Spleen (tissue), 7 donors: ENCODE results near the gene ATP1A4.

Experiments
- POLR2A ChIP-seq, 3 donors: fragments of 450-650 bp; IDR thresholded peaks; one replicate each; pipeline ENCODE4 v1.5.1; 2017; ENCODE audit warnings: antibody characterized with exemption in 3 of 3, mild to moderate bottlenecking in 1 of 3
- TF ChIP-seq, protein P1 (sequence below), 11 experiments: fragments of 200-600 bp in 7 of 11; fragments of 450-650 bp in 4 of 11; sonication (generic) in 4 of 11; IDR thresholded peaks in 8 of 11; conservative IDR thresholded peaks in 3 of 11; 1 replicate in 7 of 11; 2 replicates in 4 of 11; pipeline versions ENCODE4 v1.4.0 to v1.8.0; 2016 to 2021; ENCODE audit warnings: antibody characterized with exemption in 11 of 11, inconsistent platforms in 4 of 11, mild to moderate bottlenecking in 1 of 11
- donor health status: DM: no; HTN: no; CAD: no; lungs with moderate emphysema.
- donor health status: DM: no; HTN: no; CAD: no.
- donor health status: DM: no; HTN: no; CAD: no.

DNA sequence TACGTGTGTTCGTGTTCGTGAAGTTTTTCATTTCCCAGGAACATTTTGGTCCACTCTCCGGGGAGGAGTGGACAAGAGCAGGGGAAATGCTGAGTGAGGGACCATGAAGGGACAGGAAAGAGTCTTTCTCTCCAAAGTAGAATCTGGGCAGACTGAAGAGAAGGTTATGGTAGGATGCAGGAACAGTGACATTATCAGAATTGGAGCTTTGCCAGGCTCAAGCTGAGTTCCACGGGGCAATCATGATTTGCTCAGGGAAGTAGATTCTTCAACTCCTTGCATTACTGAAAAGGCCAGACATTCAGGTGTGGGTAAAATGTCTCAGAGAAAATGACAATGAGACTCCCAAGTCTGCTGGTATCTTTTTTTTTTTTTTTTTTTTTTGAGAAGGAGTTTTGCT, 16.6 kb downstream of the ATP1A4 start:
- TF ChIP-seq, protein P1, sequence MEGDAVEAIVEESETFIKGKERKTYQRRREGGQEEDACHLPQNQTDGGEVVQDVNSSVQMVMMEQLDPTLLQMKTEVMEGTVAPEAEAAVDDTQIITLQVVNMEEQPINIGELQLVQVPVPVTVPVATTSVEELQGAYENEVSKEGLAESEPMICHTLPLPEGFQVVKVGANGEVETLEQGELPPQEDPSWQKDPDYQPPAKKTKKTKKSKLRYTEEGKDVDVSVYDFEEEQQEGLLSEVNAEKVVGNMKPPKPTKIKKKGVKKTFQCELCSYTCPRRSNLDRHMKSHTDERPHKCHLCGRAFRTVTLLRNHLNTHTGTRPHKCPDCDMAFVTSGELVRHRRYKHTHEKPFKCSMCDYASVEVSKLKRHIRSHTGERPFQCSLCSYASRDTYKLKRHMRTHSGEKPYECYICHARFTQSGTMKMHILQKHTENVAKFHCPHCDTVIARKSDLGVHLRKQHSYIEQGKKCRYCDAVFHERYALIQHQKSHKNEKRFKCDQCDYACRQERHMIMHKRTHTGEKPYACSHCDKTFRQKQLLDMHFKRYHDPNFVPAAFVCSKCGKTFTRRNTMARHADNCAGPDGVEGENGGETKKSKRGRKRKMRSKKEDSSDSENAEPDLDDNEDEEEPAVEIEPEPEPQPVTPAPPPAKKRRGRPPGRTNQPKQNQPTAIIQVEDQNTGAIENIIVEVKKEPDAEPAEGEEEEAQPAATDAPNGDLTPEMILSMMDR (IDR thresholded peaks at IDR 0.05 in 8 of 11, conservative IDR thresholded peaks at IDR 0.05 in 3 of 11), result no peak
- no peak for TF ChIP-seq POLR2A (IDR thresholded peaks at IDR 0.05)
